K562 (cell line): Measurements from ENCODE around the gene HGS. TPM values are rescaled to one million over a fixed set of nuclear protein-coding genes. Genes with fewer than 3 reads are reported as not detected.

ENCODE experiments used
- CBFA2T2 ChIP-seq: fragments of 450-650 bp; conservative IDR thresholded peaks from 2 replicates; pipeline ENCODE4 v1.6.1; 2017; ENCODE audit warnings: mild to moderate bottlenecking
- CGGBP1 ChIP-seq: fragments of 250-450 bp; sonication (Bioruptor Pico); IDR thresholded peaks from 2 replicates; pipeline ENCODE4 v1.9.0; 2021; ENCODE audit warnings: mild to moderate bottlenecking
- DDX20 ChIP-seq: fragments of 450-650 bp; IDR thresholded peaks from 2 replicates; pipeline ENCODE4 v1.6.1; 2016; ENCODE audit warnings: missing genetic modification characterization, low read depth, mild to moderate bottlenecking, missing compliant biosample characterization, moderate library complexity
- EP400 ChIP-seq: fragments of 450-650 bp; IDR thresholded peaks from 2 replicates; pipeline ENCODE4 v1.6.1; 2017; ENCODE audit warnings: antibody characterized with exemption, mild to moderate bottlenecking, moderate library complexity
- ETV5 ChIP-seq: sonication (generic); formaldehyde crosslinking; IDR thresholded peaks from 2 replicates; pipeline ENCODE4 v1.4.0; 2020; ENCODE audit warnings: low read depth, mild to moderate bottlenecking, missing genetic modification reagents
- FOXP4 ChIP-seq: sonication (generic); formaldehyde crosslinking; IDR thresholded peaks from 2 replicates; pipeline ENCODE4 v1.8.0; 2022; ENCODE audit warnings: mild to moderate bottlenecking, missing genetic modification reagents, borderline replicate concordance
- HCFC1 ChIP-seq: IDR thresholded peaks from 2 replicates; pipeline ENCODE4 v1.6.1; 2012; ENCODE audit warnings: low read depth, low read length, improper control_type of control experiment
- HES1 ChIP-seq: fragments of 450-650 bp; IDR thresholded peaks from 2 replicates; pipeline ENCODE4 v1.6.1; 2016; ENCODE audit warnings: low read depth, mild to moderate bottlenecking, moderate library complexity
- HMGN3 ChIP-seq: IDR thresholded peaks from 2 replicates; pipeline ENCODE4 v1.6.1; 2011; ENCODE audit warnings: borderline replicate concordance, low read depth, mild to moderate bottlenecking, mixed read lengths, low read length; ENCODE audit not compliant: insufficient read length; ENCODE audit errors: extremely low read depth
- HMGXB4 ChIP-seq: sonication (generic); formaldehyde crosslinking; IDR thresholded peaks from 2 replicates; pipeline ENCODE4 v1.8.1; 2023; ENCODE audit warnings: mild to moderate bottlenecking, missing genetic modification reagents
- KAT7 ChIP-seq: sonication (generic); formaldehyde crosslinking; IDR thresholded peaks from 2 replicates; pipeline ENCODE4 v1.8.0; 2022; ENCODE audit warnings: missing genetic modification reagents, mild to moderate bottlenecking, borderline replicate concordance
- KHSRP ChIP-seq: fragments of 450-650 bp; IDR thresholded peaks from 2 replicates; pipeline ENCODE4 v1.6.1; 2017
- MEF2D ChIP-seq: conservative IDR thresholded peaks from 2 replicates; pipeline ENCODE4 v1.6.1; 2016; ENCODE audit warnings: low read depth, missing genetic modification characterization, missing compliant biosample characterization
- MEIS2 ChIP-seq: fragments of 450-650 bp; IDR thresholded peaks from 2 replicates; pipeline ENCODE4 v1.6.1; 2014; ENCODE audit warnings: mild to moderate bottlenecking; ENCODE audit not compliant: partially characterized antibody
- STAT6 ChIP-seq: sonication (generic); formaldehyde crosslinking; IDR thresholded peaks from 2 replicates; pipeline ENCODE4 v1.8.1; 2023; ENCODE audit warnings: mild to moderate bottlenecking, missing genetic modification reagents
- TCF7 ChIP-seq: sonication (generic); IDR thresholded peaks from 2 replicates; pipeline ENCODE4 v1.6.1; 2016; ENCODE audit warnings: antibody characterized with exemption, borderline replicate concordance
- THRB ChIP-seq: fragments of 450-650 bp; formaldehyde crosslinking; conservative IDR thresholded peaks from 2 replicates; pipeline ENCODE4 v1.4.0; 2022; ENCODE audit warnings: mild to moderate bottlenecking, missing genetic modification characterization
- TRIM28 ChIP-seq: fragments of 450-650 bp; IDR thresholded peaks from 2 replicates; pipeline ENCODE4 v1.6.1; 2017
- ZNF134 ChIP-seq: fragments of 250-450 bp; sonication (Bioruptor Pico); conservative IDR thresholded peaks from 2 replicates; pipeline ENCODE4 v1.4.0; 2020
- ZNF75A ChIP-seq: fragments of 450-650 bp; formaldehyde crosslinking; IDR thresholded peaks from 2 replicates; pipeline ENCODE4 v1.4.0; 2020; ENCODE audit warnings: mild to moderate bottlenecking
- polyA plus RNA-seq, 8 experiments: library from polyadenylated mRNA; depleted of rRNA in 4 of 8; stranded (reverse) in 5 of 8; unstranded in 3 of 8; fragments of >200 nt; fragmentation: Nextera tagmentation in 2 of 8; fragmentation: Illumina TruSeq in 1 of 8; extraction: Ambion mirVana in 2 of 8; extraction: Trizol in 1 of 8; gene quantifications; 2 replicates each; pipeline versions ENCODE4 v1.2.1 to v1.2.3, GENCODE V29; 2011 to 2014; ENCODE audit warnings: inconsistent platforms in 1 of 8, missing spikeins in 1 of 8
- total RNA-seq, 7 experiments: library from RNA; depleted of rRNA in 6 of 7; stranded (reverse); fragments of >200 nt in 6 of 7; fragmentation: Illumina TruSeq in 2 of 7; extraction: Trizol in 2 of 7; gene quantifications; 2 replicates each; pipeline versions ENCODE4 v1.2.1 to v1.2.3, GENCODE V29; 2011 to 2021; ENCODE audit warnings: low replicate concordance in 1 of 7

The HGS gene
- total and polyA plus RNA-seq, 9 of the 15 experiments (the other 6 are each of a cell fraction or from before 2014, with no cell fraction given) = 3.9 to 176 (median 77.1) TPM

GRCh38 chr17:81711814-81712467, 28.1 kb downstream of the HGS start, which contains the start of gene SLC25A10 (continued):
- TF ChIP-seq STAT6 = no peak
- TF ChIP-seq THRB (CRISPR knock-in tag) = no peak
- no peak for TF ChIP-seq MEF2D (tag)
- peak; percentile 87; the same call in 1 of the 2 replicates for TF ChIP-seq FOXP4 (CRISPR knock-in tag)
- no peak for TF ChIP-seq ETV5 (CRISPR knock-in tag)
- TF ChIP-seq KHSRP = no peak
- TF ChIP-seq ZNF75A (CRISPR knock-in tag) = no peak
- peak; percentile 40; the same call in 1 of the 2 replicates for TF ChIP-seq TCF7
- TF ChIP-seq HMGXB4 (CRISPR knock-in tag) = peak; percentile 71; the same call in 1 of the 2 replicates
- peak; percentile 42 for TF ChIP-seq MEIS2
- peak; percentile 81; the same call in 1 of the 2 replicates for TF ChIP-seq KAT7 (CRISPR knock-in tag)
- TF ChIP-seq CGGBP1 (CRISPR knock-in tag) = no peak
- TF ChIP-seq HCFC1 = no peak
- no peak for TF ChIP-seq DDX20 (tag)
- TF ChIP-seq ZNF134 = no peak
- TF ChIP-seq HES1 = no peak
- peak; percentile 85; the same call in 1 of the 2 replicates for TF ChIP-seq EP400
- TF ChIP-seq CBFA2T2 = peak; percentile 32; the same call in 1 of the 2 replicates
- TF ChIP-seq TRIM28 = no peak
- peak; percentile 89 for TF ChIP-seq HMGN3
